Activated CD4-positive, CD25-positive, alpha-beta regulatory T cell (primary cell): Measurements from ENCODE around the gene SDC1.

Source experiments
- DNase-seq, 4 experiments: peaks; one replicate each; lab custom pipeline; 2025; lab: John Stamatoyannopoulos, UW

Gene SDC1

DNA sequence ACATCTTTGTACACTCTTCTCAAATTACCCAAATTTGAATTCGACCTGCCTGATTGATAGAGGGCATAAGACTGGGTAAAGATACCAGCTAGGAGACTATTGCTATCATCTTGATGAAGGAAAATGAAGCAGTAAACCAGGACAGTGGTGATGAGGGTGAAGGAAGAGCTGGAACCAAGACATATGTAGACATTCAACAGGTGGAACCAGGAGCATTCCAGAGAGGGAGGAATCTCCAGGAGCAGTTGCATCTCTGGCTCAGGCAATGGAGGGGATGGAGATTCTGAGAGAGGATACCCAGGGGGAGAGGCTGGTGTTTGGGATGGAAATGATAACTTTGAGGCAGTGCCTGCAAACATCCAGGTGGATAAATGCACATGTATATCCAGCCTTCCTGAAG, 41.6 kb downstream of the SDC1 start:
- DNase-seq, result no peak

DNA sequence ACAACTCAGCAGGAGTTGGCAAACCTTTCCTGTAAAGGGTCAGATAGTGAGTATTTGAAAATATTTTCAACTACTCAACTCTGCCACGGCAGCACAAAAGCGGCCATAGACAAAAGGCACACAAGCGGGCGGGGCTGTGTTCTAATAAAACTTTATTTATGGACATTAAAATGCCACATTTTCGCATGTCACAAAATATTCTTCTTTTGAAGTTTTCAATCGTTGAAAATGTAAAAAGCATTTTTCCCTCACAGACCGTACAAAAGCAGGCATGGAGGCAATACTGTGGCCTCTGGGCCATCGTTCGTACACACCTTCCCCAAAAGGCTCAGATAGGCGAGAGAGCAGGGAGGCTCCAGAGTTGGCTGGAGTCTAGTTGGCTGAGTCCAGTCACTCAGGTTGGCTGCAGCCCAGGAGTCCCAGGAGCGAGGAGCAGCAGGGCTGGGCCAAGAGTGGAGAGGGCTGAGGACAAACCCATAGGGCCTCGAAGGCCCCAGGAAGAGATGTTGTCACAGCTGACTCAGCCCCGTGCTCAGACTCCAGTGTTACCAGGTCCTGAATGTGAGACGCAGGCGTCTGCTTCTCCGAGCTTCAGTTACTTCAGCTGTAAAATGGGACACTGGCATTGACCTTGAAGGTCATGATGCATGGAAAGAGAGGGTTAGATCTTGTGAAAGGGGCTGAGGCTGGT, 42.5 kb downstream of the SDC1 start:
- DNase-seq, result no peak

- DNase-seq, result no peak
Observed at GRCh38 chr2:20181761-20182160, 43.2 kb downstream of the SDC1 start.

DNA sequence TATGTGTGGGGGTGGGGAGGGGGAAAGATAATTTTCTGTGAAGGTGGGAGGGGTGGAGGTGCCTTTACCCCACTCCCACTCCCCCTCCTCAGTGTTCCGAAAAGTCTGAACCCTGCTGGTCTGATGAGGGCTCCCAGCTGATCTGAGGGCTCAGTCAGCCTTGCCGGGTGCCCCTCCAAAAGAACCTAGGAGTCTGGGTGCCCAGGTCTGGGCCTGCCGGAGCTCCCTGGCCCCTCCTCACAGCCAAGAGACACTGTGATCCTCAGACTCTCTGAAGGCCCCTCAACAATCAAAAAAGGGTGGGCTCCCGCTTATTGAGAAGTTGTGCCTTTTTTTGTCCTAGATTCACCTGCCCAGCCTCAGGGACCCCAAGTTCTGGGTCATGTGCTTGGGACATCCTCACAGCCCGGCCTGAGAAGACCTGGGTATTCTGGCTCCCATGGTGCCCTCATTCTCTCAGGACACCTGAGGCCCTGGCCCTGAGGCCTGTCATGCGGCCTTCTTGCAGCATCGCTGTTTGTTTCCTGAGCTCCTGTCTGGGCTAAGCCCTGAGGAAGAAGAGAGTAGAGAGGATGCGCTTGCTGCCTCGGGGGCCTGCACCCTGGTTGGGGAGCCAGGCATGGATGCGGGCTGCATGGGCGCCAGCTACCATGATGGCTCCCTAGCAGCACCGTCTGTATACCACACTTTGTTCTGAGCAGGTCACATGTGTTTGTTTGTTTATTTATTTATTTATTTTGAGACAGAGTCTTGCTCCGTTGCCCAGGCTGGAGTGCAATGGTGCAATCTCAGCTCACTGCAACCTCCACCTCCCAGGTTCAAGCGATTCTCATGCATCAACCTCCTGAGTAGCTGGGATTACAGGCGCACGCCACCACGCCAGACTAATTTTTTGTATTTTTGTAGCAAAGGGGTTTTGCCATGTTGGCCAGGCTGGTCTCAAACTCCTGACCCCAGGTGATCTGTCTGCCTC, 44.0 kb downstream of the SDC1 start:
- DNase-seq, result no peak

DNA sequence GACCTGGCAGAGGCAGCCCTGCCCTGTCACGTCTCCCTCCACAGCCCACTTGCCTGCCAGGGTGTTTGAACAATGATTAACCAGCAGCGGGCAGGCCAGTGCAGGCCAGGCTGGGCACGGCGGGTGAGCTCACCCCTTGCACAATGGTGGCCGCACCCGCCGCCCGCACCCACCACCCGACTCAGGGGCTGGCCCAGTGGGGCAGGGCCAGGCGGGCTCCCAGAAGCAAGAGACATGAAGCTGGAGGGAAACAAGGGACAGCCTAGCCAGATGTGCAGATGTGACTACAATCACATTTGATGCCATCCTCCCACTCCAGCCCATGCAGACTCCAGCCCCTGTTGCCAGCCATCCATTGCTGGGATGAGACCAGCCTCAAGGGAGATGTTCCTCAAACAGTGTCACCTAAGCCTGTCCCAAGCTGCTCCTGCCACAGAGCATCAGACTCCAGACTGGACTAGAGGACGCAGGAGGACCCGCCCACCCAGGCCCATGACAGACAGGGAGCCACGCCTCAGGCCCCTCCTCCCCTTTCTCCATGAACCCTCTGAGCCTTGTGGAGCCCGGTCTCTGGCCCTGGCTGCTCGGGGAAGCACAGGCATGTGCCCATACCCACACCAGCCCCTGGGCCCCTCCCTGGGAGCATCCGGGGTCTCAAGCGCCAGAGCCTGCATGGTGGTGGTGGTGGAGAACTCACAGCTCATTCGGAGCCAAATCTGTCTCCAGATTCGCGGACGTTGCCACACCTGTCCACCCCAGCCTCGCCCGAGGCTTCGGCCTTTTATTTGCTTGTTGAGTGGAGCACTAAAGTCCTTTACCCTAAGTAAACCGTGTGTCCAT, 45.0 kb downstream of the SDC1 start:
- no peak for DNase-seq

DNA sequence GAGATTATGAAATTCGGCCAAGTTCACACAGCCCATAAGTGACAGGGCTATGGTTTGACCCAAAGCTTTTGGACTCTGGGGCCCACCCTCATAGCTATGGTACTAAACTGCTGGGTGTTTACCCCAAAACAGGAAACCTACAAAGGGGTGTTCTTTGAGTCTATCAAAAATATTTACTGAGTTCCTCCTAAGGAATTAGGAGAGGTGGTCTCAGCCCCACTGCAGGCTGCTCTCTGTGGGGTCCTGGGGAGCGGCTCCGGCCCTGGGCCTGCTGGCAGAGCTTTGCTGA, 45.5 kb downstream of the SDC1 start:
- DNase-seq, result no peak

GRCh38 chr2:20178666-20179465, 46.1 kb downstream of the SDC1 start:
- DNase-seq, result no peak

GRCh38 chr2:20178249-20178607, 46.7 kb downstream of the SDC1 start:
- no peak for DNase-seq

DNA sequence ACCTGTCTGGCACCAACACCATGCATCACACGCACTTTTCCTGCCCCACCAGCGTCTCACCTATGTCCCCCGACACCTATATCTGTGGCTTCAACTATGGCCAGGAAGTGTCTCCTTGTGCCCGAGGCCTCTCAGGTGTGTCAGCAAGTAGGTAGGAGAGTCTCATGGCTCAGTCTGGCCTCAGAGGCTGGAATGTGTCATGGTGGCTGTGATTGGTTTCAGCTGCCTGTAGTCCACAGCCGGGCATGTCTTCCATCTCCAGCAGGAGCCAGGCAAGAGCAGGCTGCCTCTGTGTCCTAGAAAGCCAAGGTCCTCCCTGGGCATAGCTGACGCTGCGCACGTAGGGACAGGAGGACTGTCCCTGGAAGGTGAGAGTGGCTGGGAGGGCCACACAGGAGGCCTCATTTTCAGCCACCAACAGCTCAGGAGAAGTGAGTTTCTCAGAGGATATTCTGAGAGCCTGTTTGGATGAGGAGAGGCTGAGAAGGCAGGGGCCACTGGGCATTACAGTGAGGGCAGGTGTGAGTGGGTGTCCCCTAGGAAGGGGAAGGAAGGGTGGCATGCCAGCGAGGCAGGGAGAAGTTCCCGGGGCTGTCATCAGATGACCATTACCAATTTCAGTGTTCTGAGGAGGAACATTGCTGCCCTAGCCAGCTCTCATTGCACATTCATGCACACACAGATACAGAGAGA, 47.2 kb downstream of the SDC1 start:
- no peak for DNase-seq

DNA sequence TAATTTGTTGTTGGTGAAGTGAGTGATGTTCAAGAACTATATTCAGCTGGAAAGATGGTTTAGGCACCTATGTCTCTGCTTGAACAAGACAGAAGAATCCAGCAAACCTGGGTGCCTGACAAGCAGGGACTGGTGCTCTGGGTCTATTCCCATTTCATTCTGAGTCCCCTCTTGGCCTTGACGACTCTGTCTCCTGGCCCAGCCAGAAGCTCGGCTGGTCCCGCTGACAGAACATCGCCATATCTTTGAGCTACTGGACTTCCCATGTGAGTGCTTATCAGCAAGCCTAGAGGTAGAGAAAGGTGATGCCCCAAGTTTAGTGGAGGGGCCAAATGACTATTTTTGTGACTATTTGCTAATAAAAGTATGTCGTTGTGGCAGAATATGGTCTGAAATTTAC, 48.2 kb downstream of the SDC1 start:
- DNase-seq, result no peak

GRCh38 chr2:20175931-20176330, 49.0 kb downstream of the SDC1 start:
- DNase-seq, result no peak

DNA sequence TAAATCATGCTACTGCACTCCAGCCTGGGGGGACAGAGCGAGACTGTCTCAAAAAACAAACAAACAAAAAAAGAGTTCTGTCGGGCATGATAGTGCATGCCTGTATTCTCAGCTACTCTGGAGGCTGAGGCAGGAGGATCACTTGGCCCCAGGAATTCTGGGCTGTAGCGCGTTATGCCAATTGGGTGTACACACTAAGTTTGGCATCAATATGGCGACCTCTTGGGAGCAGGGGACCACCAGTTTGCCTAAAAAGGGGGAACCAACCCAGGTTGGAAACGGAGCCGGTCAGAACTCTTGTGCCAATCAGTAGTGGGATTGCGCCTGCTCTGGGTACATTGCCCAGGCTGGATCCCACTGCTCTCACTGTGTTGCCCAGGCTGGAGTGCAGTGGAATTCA, 49.7 kb downstream of the SDC1 start:
- no peak for DNase-seq

DNA sequence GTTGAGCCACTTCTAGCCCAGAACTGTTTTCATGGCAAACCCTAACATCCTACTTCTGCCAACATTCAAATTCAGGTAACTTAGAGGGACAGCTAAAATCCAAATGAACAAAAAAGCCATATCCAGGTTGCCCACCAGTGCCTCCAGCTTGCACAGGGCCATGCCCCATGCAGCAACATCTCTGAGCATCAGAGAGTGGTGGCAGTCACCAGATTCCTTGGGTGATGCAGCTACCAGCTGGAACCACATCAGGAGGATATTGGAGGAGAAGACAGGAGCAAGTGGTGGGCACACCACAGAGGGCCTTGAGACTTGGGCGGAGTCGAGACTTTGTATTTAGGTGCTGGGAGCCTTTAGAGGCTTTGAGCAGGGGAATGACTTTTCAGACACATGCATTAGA, 50.5 kb downstream of the SDC1 start:
- DNase-seq, result no peak

DNA sequence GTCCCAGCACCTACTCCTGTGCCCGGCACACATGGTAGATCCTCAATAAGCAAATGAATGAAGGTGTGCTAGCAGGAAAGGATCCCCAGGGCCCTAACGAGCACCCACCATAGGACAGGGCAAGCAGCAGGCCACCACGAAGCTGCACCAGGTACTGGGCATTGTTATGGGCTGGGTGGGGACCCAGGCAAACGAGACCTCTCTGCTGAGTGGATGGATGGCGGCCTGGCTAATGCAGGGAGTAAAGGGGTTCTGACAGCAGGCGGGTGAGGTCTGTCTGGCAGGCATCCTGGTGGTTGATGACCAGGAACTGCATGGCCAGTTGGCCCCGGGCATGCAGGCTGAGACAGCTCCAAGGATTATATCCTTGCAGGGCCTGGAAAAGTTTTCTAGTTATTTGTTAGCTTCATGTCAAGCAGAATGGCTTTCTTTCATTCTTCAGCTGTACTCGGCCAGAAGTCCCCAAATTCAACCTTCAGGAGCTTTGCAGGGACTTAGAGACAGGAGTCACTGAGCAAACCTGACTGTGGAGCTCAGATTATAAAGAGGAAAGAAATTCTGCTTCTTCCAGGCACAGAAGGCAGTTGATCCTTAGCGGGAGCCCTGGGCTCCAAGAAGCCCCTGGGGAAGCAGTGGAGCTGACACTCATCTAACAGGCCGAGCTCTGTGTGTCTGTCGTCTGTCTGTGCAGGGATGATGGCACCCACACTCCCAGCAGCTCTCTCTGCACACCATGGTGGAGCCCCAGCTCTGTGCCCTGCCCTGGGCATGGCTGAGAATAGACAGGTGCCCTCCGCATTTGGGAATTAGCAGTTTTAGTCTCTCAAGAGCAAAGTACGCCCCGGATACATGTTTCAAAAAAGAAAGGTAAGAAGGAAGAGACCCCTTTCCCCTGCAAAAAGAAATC, 51.2 kb downstream of the SDC1 start:
- DNase-seq, result no peak

- no peak for DNase-seq
Observed at GRCh38 chr2:20173064-20173463, 51.9 kb downstream of the SDC1 start.

DNA sequence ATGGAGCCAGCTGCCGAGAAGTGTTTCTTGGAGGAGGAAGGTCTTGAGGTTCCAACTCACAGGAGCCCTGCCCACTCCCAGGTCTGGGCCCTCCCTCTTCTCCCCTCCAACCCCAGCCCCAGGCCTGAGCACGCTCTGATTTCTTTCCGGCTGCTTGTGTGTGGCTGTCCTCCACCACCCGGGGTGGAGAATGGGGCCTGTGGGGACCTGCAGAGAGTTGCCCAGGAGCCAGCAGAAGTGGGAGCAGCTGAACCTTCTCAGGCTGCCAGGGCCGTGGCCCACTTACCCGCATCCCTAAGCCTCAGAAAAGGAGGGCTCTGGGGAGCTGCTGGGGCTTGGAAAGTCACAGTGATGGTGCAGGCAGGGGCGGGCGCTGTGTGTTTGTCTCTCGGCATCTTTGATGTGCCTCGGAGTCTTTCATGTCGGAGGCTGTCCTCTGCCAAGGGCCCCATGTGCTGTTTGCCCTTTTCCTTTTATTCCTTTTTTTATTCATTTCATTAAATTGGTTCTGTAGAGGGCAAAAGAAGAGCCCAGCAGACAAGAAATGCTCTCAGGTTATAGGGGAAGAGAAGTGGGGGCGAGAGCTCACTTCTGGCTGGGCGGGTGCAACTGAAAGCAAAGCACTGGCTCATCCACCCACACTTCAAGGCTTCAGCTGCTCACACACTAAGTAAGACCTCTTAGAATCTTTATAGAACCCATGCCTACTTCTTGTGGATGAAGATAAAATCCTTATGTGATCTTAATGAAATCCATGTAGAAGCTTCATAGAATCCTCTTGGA, 52.5 kb downstream of the SDC1 start:
- DNase-seq, result no peak

DNA sequence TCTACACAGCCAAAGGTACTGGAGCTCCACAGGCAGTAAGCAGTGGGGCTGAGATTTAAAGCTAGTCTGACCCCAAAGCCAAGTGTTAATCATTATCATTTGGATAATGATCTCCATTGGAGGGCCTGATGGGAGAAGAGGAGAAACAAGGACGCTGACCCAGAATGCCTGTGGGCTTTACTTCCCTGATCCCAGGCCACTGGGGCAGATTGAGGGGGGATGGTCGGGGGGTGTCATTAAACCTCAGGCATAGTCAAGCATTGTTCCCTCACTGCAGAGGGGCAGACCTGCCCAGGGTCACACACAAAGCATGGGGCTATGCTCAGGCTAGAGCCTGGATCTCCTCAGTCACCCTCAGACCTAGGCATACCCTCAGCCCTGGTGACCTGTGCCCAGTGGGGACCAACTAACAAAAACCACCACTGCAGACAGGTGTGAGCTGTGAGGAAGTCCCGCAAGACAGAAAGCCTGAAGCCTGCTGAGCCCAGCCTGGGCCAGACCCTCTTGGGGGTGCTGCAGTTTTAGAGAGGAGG, 53.4 kb downstream of the SDC1 start:
- no peak for DNase-seq

DNA sequence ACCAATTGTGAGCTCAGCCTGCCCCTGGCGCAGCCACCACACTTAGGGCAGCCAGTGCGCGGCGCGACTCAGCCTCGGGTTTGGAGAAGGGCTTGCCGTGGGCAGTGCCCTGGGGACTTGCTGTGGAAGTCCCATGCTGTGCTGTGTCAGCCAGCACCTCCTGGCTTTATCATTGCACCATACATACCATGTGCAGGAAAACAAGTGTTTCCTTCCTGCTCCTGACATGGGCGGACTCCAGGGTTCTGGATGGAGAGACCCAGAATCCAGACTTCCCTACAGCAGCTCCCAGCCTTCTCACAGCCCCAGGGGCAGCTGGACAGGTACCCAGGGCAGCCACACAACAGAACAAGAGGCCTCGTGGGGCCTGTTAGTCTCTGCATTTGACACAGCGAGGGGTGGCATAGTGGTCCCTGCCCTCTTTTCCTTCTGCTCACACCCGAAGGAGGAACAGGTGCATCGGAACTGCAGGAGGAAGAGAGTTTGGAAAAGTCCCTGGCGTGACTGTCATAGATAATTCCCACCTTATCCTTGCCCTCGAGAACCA, 54.2 kb downstream of the SDC1 start:
- DNase-seq, result no peak
